Upper lobe of left lung (tissue), 6 donors: ENCODE data around the gene CR2. TPM values are rescaled to one million over a fixed set of nuclear protein-coding genes. Genes with fewer than 3 reads are reported as not detected.
"Not testable (repeated sequence)": the region's sequence is repeated elsewhere in the genome, so short reads cannot be mapped to it uniquely, and the experiment has no call there.

Experiments used
- ATAC-seq, 2 donors: fragments of 200-7000 bp; cut with Tn5 transposase; one replicate each; pipeline ENCODE4 v1.9.1; 2022; ENCODE audit warnings: mild to moderate bottlenecking in 2 of 2, moderate library complexity in 2 of 2; ENCODE audit not compliant: low FRiP score in 2 of 2
- DNase-seq, 2 donors: peaks; one replicate each; pipeline ENCODE4 v3.0.0-alpha.2; 2019 to 2020
- H3K27ac ChIP-seq, 4 donors: fragments of 200-600 bp; sonication (generic); one replicate each; pipeline ENCODE4 v1.5.1; 2016 to 2019
- H3K27me3 ChIP-seq, 4 donors: fragments of 200-600 bp; sonication (generic); one replicate each; pipeline ENCODE4 v1.5.1; 2017 to 2019
- H3K36me3 ChIP-seq, 4 donors: fragments of 200-600 bp; sonication (generic); one replicate each; pipeline ENCODE4 v1.5.1; 2016 to 2019
- H3K4me1 ChIP-seq, 4 donors: fragments of 200-600 bp; sonication (generic); one replicate each; pipeline ENCODE4 v1.5.1; 2018 to 2019
- H3K4me3 ChIP-seq, 4 donors: fragments of 200-600 bp; sonication (generic); one replicate each; pipeline ENCODE4 v1.5.1; 2017 to 2019; ENCODE audit warnings: mild to moderate bottlenecking in 2 of 4, moderate library complexity in 1 of 4
- H3K9me3 ChIP-seq, 4 donors: fragments of 200-600 bp; sonication (generic); one replicate each; pipeline ENCODE4 v1.5.1; 2018 to 2019
- CTCF ChIP-seq, 6 experiments: fragments of 450-650 bp in 4 of 6; fragments of 200-600 bp in 2 of 6; sonication (generic) in 2 of 6; IDR thresholded peaks; one replicate each; pipeline ENCODE4 v1.5.1; 2016 to 2019; ENCODE audit warnings: antibody characterized with exemption in 6 of 6
- EP300 ChIP-seq, 4 donors: sonication (generic); formaldehyde crosslinking; IDR thresholded peaks; one replicate each; pipeline ENCODE4 v1.5.1; 2017; ENCODE audit warnings: antibody characterized with exemption in 4 of 4, control low read depth in 2 of 4
- POLR2A ChIP-seq, 4 donors: fragments of 450-650 bp; IDR thresholded peaks; one replicate each; pipeline ENCODE4 v1.5.1; 2016 to 2017; ENCODE audit warnings: antibody characterized with exemption in 4 of 4, mild to moderate bottlenecking in 2 of 4
- POLR2AphosphoS5 ChIP-seq, 2 donors: sonication (generic); formaldehyde crosslinking; IDR thresholded peaks; one replicate each; pipeline ENCODE4 v1.5.1; 2017; ENCODE audit warnings: antibody characterized with exemption in 2 of 2
- WGBS, 2 donors: methylation state at CpG; one replicate each; pipeline ENCODE4 v1.1.5; 2017 to 2018; 5-methylcytosine and 5-hydroxymethylcytosine counted together
- total RNA-seq, 6 donors: library from RNA; depleted of rRNA in 4 of 6; stranded (reverse); fragments of >200 nt in 4 of 6; gene quantifications; one replicate each; pipeline versions ENCODE4 v1.1.0 to v1.2.1, GENCODE V29; 2016 to 2021
- donor health status: DM: no; HTN: no; CAD: no; lungs with moderate emphysema.
- donor health status: DM: no; HTN: yes; CAD: no; lungs with severe emphysema.

The CR2 gene
- total RNA-seq, 6 donors from 2014 or later, result 0.34 to 2.8 (median 1.2) TPM; not detected in 3

DNA sequence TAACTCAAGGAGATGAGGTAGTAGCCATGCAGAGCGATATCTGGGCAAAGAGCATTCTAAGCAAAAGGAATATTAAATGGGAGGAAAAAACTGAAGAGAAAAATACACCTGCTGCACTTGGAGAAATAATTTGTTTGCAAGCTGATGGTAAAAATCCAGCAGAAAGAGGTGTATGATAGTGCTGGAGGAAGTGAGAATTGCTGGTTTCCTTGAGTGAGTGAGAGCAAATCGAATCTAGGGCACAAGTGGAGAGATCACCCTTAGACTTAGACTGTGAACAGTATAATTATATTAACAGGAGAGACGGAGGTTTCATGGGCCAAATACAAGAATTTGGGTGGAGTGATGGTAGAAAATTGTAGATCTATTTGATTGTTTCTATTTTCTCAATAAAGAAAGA lies 39.1 kb downstream of the CR2 start:
- ATAC-seq (no peak), DNase-seq (no peak)
- 78 to 81% methylated on average over 3 of the region's 3 CpGs for WGBS, 2 donors
- Histone ChIP-seq H3K9me3 (no peaks in the 10 kb centered on the region), H3K27ac (no peak overlapping the region), H3K36me3 (no peaks in the 10 kb centered on the region), H3K4me3 (no peak overlapping the region), H3K4me1 (peaks cover 5 to 13% (median 8%) of the 10 kb centered on the region in 4 donors), H3K27me3 (peaks cover 0 to 7% (median 3%) of the 10 kb centered on the region in 4 donors)
- no peak for TF ChIP-seq EP300 (IDR thresholded peaks at IDR 0.05)
- no peak for TF ChIP-seq POLR2A (IDR thresholded peaks at IDR 0.05)
- no peak for TF ChIP-seq CTCF (IDR thresholded peaks at IDR 0.05)
- no peak for TF ChIP-seq POLR2AphosphoS5 (IDR thresholded peaks at IDR 0.05)

DNA sequence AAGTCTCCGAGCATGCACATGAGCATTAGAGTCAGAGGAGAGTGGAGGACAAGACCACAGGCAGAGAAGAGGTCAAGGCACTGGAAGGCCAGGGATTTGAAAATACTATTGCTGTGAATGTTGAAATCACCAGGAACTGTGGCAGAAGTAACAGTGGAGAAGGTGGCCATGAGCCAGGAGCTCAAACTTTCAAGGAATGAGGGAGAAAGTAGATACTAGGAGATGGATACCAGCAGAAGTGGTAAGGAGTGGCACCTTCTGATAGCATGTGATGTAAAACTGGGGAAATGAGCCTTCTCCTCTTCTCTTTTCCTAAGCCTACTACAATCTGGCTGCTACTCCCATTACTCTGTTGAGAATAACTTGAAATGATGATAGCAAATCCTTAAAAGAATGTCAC lies 40.0 kb downstream of the CR2 start:
- no peaks in the 10 kb centered on the region for H3K9me3 ChIP-seq
- H3K4me3 ChIP-seq, result no peak overlapping the region
- no peak overlapping the region for H3K27ac ChIP-seq
- DNase-seq (no peak), ATAC-seq (no peak)
- TF ChIP-seq CTCF (IDR thresholded peaks at IDR 0.05) (no peak), POLR2A (IDR thresholded peaks at IDR 0.05) (no peak), POLR2AphosphoS5 (IDR thresholded peaks at IDR 0.05) (no peak), EP300 (IDR thresholded peaks at IDR 0.05) (no peak)
- peaks cover 5 to 13% (median 8%) of the 10 kb centered on the region in 4 donors for H3K4me1 ChIP-seq
- 100% methylated on average over 1 of the region's 1 CpG for WGBS, 2 donors
- peaks cover 0 to 7% (median 3%) of the 10 kb centered on the region in 4 donors for H3K27me3 ChIP-seq
- no peaks in the 10 kb centered on the region for H3K36me3 ChIP-seq

DNA sequence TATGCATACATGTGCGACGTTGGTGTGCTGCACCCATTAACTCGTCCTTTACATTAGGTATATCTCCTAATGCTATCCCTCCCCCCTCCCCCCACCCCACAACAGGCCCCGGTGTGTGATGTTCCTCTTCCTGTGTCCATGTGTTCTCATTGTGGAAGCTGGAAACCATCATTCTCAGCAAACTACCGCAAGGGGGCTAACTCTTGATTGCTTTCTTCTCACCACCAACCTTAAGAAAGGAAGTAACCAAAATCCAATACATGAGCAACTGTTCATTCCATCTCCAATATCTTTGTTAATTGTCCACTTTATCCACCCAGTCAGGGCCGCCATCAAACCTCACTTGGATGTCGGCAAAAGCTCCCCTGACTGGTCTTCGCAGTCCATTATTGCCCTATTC lies 41.2 kb downstream of the CR2 start:
- not testable (repeated sequence) for ATAC-seq, H3K36me3 ChIP-seq, DNase-seq, H3K4me3 ChIP-seq, H3K27me3 ChIP-seq, H3K9me3 ChIP-seq
- Histone ChIP-seq H3K27ac (peak overlapping the region; percentile 57 to 90 (median 78)), H3K4me1 (peaks cover 5 to 13% (median 8%) of the 10 kb centered on the region in 4 donors)
- 79 to 81% methylated on average over 8 of the region's 8 CpGs for WGBS, 2 donors

GRCh38 chr1:207495801-207496792 lies 42.0 kb downstream of the CR2 start, which contains the start of gene CR1:
Gene CR1 (plus strand): TSS chr1:207496157. CDS start chr1:207496268, 111 bp downstream.
- Histone ChIP-seq H3K4me1 (peaks cover 5 to 13% (median 8%) of the 10 kb centered on the region in 4 donors), H3K36me3 (no peaks in the 10 kb centered on the region), H3K27me3 (peaks cover 0 to 7% (median 3%) of the 10 kb centered on the region in 4 donors), H3K27ac (peak within 1 kb of the TSS; percentile 74 to 90 (median 78)), H3K4me3 (peak within 1 kb of the TSS in 3 of 4 donors; percentile 42 to 53 (median 51)), H3K9me3 (no peaks in the 10 kb centered on the region)
- 6 to 7% methylated on average over 25 to 49 of the region's 68 CpGs for WGBS, 2 donors
- ATAC-seq (peak; percentile 73 to 86), DNase-seq (peak; percentile 55 to 91)
- TF ChIP-seq EP300 (IDR thresholded peaks at IDR 0.05) (no peak), POLR2A (IDR thresholded peaks at IDR 0.05) (peak in 1 of 4 donors; percentile 55), CTCF (IDR thresholded peaks at IDR 0.05) (no peak), POLR2AphosphoS5 (IDR thresholded peaks at IDR 0.05) (no peak)

GRCh38 chr1:207497941-207498340 lies 43.8 kb downstream of the CR2 start:
- 57 to 60% methylated on average over 5 of the region's 5 CpGs for WGBS, 2 donors
- Histone ChIP-seq H3K4me3 (peak overlapping the region in 1 of 4 donors; percentile 51), H3K27me3 (peaks cover 0 to 7% (median 3%) of the 10 kb centered on the region in 4 donors), H3K36me3 (no peaks in the 10 kb centered on the region), H3K27ac (peak overlapping the region in 3 of 4 donors; percentile 17 to 55 (median 43)), H3K4me1 (peaks cover 5 to 13% (median 8%) of the 10 kb centered on the region in 4 donors), H3K9me3 (no peaks in the 10 kb centered on the region)
- TF ChIP-seq POLR2A (IDR thresholded peaks at IDR 0.05) (peak in 1 of 4 donors; percentile 45), POLR2AphosphoS5 (IDR thresholded peaks at IDR 0.05) (no peak)
- peak in 1 of 2 donors; percentile 41 for DNase-seq
- ATAC-seq, result peak in 1 of 2 donors; percentile 23
